Measurements from ENCODE around the gene COX7A1. TPM values are rescaled to one million over a fixed set of nuclear protein-coding genes. Genes with fewer than 3 reads are reported as not detected.

COX7A1 gene
- total and polyA plus RNA-seq, 11 donors: 414 to 2,982 (median 2,187) TPM

GRCh38 chr19:36125557-36125956, 26.7 kb downstream of the COX7A1 start:
- H3K4me3 ChIP-seq: no peak overlapping the region
- DNase-seq (no peak), ATAC-seq (no peak)
- H3K4me1 ChIP-seq: peaks cover 0 to 24% (median 11%) of the 10 kb centered on the region in 12 donors
- 81 to 90% (median 83%) methylated on average over 9 of the region's 9 CpGs for WGBS, 4 donors
- H3K27me3 ChIP-seq: no peaks in the 10 kb centered on the region
- peaks cover 0 to 52% (median 44%) of the 10 kb centered on the region in 9 donors for H3K36me3 ChIP-seq
- intact Hi-C loops (cut with DNase I): loop anchor here in 2 of 10 donors (2.0 to 10.0 kb wide), 2 partner anchors 47 to 369 kb away; no protein-coding TSS in a partner anchor
- no peaks in the 10 kb centered on the region for H3K9me3 ChIP-seq
- TF ChIP-seq POLR2A (IDR thresholded peaks at IDR 0.05): no peak
- no peak for TF ChIP-seq CTCF (IDR thresholded peaks at IDR 0.05)
- H3K27ac ChIP-seq: no peak overlapping the region

GRCh38 chr19:36121486-36122124, 30.6 kb downstream of the COX7A1 start:
- intact Hi-C loops (cut with DNase I): loop anchor here in 1 of 10 donors (10.0 kb wide), 1 partner anchor 373 kb away; no protein-coding TSS in a partner anchor
- peaks cover 0 to 5% (median 2%) of the 10 kb centered on the region in 12 donors for H3K4me1 ChIP-seq
- DNase-seq (no peak), ATAC-seq (no peak)
- H3K9me3 ChIP-seq: no peaks in the 10 kb centered on the region
- peaks cover 0 to 91% (median 74%) of the 10 kb centered on the region in 9 donors for H3K36me3 ChIP-seq
- H3K27ac ChIP-seq: no peak overlapping the region
- H3K27me3 ChIP-seq: no peaks in the 10 kb centered on the region
- 84 to 90% (median 87%) methylated on average over 30 to 49 of the region's 49 CpGs for WGBS, 4 donors
- TF ChIP-seq POLR2A (IDR thresholded peaks at IDR 0.05) (no peak), CTCF (IDR thresholded peaks at IDR 0.05) (no peak)
- H3K4me3 ChIP-seq: no peak overlapping the region

GRCh38 chr19:36120984-36121358, 31.3 kb downstream of the COX7A1 start:
- no peak overlapping the region for H3K4me3 ChIP-seq
- no peaks in the 10 kb centered on the region for H3K9me3 ChIP-seq
- intact Hi-C loops (cut with DNase I): loop anchor here in 1 of 10 donors (10.0 kb wide), 1 partner anchor 374 kb away; no protein-coding TSS in a partner anchor
- TF ChIP-seq POLR2A (IDR thresholded peaks at IDR 0.05) (no peak), CTCF (IDR thresholded peaks at IDR 0.05) (no peak)
- H3K27me3 ChIP-seq: no peaks in the 10 kb centered on the region
- no peak for ATAC-seq
- peaks cover 0 to 90% (median 72%) of the 10 kb centered on the region in 9 donors for H3K36me3 ChIP-seq
- no peak for DNase-seq
- no peak overlapping the region for H3K27ac ChIP-seq
- WGBS, 4 donors: 93 to 96% (median 95%) methylated on average over 18 of the region's 18 CpGs
- H3K4me1 ChIP-seq: peaks cover 0 to 11% (median 8%) of the 10 kb centered on the region in 12 donors

GRCh38 chr19:36120092-36120983, 31.9 kb downstream of the COX7A1 start:
- Histone ChIP-seq H3K27ac (no peak overlapping the region), H3K9me3 (no peaks in the 10 kb centered on the region), H3K4me1 (peaks cover 0 to 15% (median 12%) of the 10 kb centered on the region in 12 donors), H3K27me3 (no peaks in the 10 kb centered on the region), H3K36me3 (peaks cover 0 to 84% (median 66%) of the 10 kb centered on the region in 9 donors), H3K4me3 (no peak overlapping the region)
- DNase-seq (no peak), ATAC-seq (no peak)
- TF ChIP-seq POLR2A (IDR thresholded peaks at IDR 0.05): no peak
- intact Hi-C loops (cut with DNase I): loop anchor here in 1 of 10 donors (10.0 kb wide), 1 partner anchor 374 kb away; no protein-coding TSS in a partner anchor
- 91 to 95% (median 92%) methylated on average over 26 of the region's 26 CpGs for WGBS, 4 donors

Data from heart left ventricle (tissue), 16 donors.